Fibroblast of lung (primary cell): ENCODE measurements around the gene PIH1D1. TPM values are rescaled to one million over a fixed set of nuclear protein-coding genes. Genes with fewer than 3 reads are reported as not detected.

Source experiments
- DNase-seq, 2 donors: peaks; one replicate each; pipeline versions ENCODE4 v3.0.0 to v3.0.0-alpha.2; 2010; ENCODE audit warnings: low read depth in 2 of 2
- H2AFZ ChIP-seq: 2 replicates; pipeline ENCODE4 v1.5.1; 2012; ENCODE audit warnings: low read length, control low read depth, inconsistent platforms
- H3K27ac ChIP-seq: 2 replicates; pipeline ENCODE4 v1.5.1; 2011; ENCODE audit warnings: low read length, control low read depth; ENCODE audit not compliant: insufficient read depth
- H3K27me3 ChIP-seq: 2 replicates; pipeline ENCODE4 v1.5.1; 2011; ENCODE audit warnings: mild to moderate bottlenecking, low read length; ENCODE audit not compliant: control insufficient read depth, insufficient read depth
- H3K36me3 ChIP-seq: 2 replicates; pipeline ENCODE4 v1.5.1; 2011; ENCODE audit warnings: low read length; ENCODE audit not compliant: control insufficient read depth, insufficient read depth
- H3K4me1 ChIP-seq: 2 replicates; pipeline ENCODE4 v1.5.1; 2011; ENCODE audit warnings: low read length; ENCODE audit not compliant: control insufficient read depth, insufficient read depth; ENCODE audit errors: extremely low read depth
- H3K4me2 ChIP-seq: 2 replicates; pipeline ENCODE4 v1.5.1; 2011; ENCODE audit warnings: low read length, control low read depth; ENCODE audit not compliant: insufficient read depth; ENCODE audit errors: extremely low read depth
- H3K4me3 ChIP-seq, 4 experiments: fragments of 200-600 bp in 1 of 4; sonication (generic) in 1 of 4; replicated peaks in 1 of 4; 2 replicates each; pipeline ENCODE4 v1.5.1; 2011 to 2016; ENCODE audit warnings: low read length in 4 of 4, low read depth in 3 of 4, mild to moderate bottlenecking in 3 of 4, control low read depth in 2 of 4, inconsistent platforms in 1 of 4, mixed read lengths in 1 of 4; ENCODE audit not compliant: insufficient read depth in 1 of 4; ENCODE audit errors: control extremely low read depth in 1 of 4
- H3K79me2 ChIP-seq: 2 replicates; pipeline ENCODE4 v1.5.1; 2012; ENCODE audit warnings: mild to moderate bottlenecking, low read length, inconsistent platforms; ENCODE audit not compliant: control insufficient read depth, insufficient read depth
- H3K9ac ChIP-seq: 2 replicates; pipeline ENCODE4 v1.5.1; 2011; ENCODE audit warnings: mild to moderate bottlenecking, low read length, control low read depth; ENCODE audit not compliant: insufficient read depth
- H3K9me3 ChIP-seq: 2 replicates; pipeline ENCODE4 v1.5.1; 2012; ENCODE audit warnings: low read depth, low read length; ENCODE audit not compliant: control insufficient read depth, insufficient read depth
- H4K20me1 ChIP-seq: 2 replicates; pipeline ENCODE4 v1.5.1; 2011; ENCODE audit warnings: low read length; ENCODE audit not compliant: control insufficient read depth, insufficient read depth; ENCODE audit errors: extremely low read depth
- CTCF ChIP-seq, 2 donors: IDR thresholded peaks in 1 of 2; conservative IDR thresholded peaks in 1 of 2; 1 replicate in 1 of 2; 2 replicates in 1 of 2; pipeline ENCODE4 v1.5.1; 2011 to 2012; ENCODE audit warnings: low read length in 2 of 2, control low read depth in 1 of 2, inconsistent platforms in 1 of 2, low read depth in 1 of 2, mild to moderate bottlenecking in 1 of 2
- EZH2 ChIP-seq: IDR thresholded peaks from 2 replicates; pipeline ENCODE4 v1.5.1; 2012; ENCODE audit warnings: low read length, control low read depth, mild to moderate bottlenecking; ENCODE audit errors: missing control alignments
- polyA plus RNA-seq, 2 donors: library from polyadenylated mRNA; depleted of rRNA in 1 of 2; stranded (reverse) in 1 of 2; unstranded in 1 of 2; fragments of >200 nt; gene quantifications; 2 replicates each; pipeline ENCODE4 v1.2.1, GENCODE V29; 2011 to 2012; ENCODE audit warnings: missing spikeins in 1 of 2
- total RNA-seq: library from RNA; depleted of rRNA; stranded (reverse); fragments of >200 nt; gene quantifications from 2 replicates; pipeline ENCODE4 v1.2.1, GENCODE V29; 2014

Gene PIH1D1
- total and polyA plus RNA-seq, 2 donors (not counting 1 experiment from before 2014, with no cell fraction given) = 53.8 to 94.5 TPM

GRCh38 chr19:49472936-49473335 is 21.3 kb upstream of the PIH1D1 start:
- Histone ChIP-seq H3K27me3 (no peaks in the 10 kb centered on the region), H4K20me1 (no peaks in the 10 kb centered on the region), H3K9ac (no peak overlapping the region), H3K27ac (no peak overlapping the region), H3K79me2 (no peaks in the 10 kb centered on the region), H3K36me3 (no peaks in the 10 kb centered on the region), H3K4me1 (no peaks in the 10 kb centered on the region), H3K9me3 (no peaks in the 10 kb centered on the region), H3K4me3 (no peak overlapping the region), H2AFZ (peak overlapping the region; percentile 45), H3K4me2 (no peak overlapping the region)
- DNase-seq = no peak
- TF ChIP-seq CTCF (conservative IDR thresholded peaks at IDR 0.05 in 1 of 2, IDR thresholded peaks at IDR 0.05 in 1 of 2; ENCODE audit: low read depth in 1 of 2, low read length in 2 of 2) (no peak), EZH2 (no peak)

- Histone ChIP-seq H3K9ac (no peak overlapping the region), H3K27me3 (no peaks in the 10 kb centered on the region), H3K79me2 (no peaks in the 10 kb centered on the region), H2AFZ (no peak overlapping the region), H3K4me2 (no peak overlapping the region), H3K4me3 (no peak overlapping the region), H3K36me3 (no peaks in the 10 kb centered on the region), H3K4me1 (no peaks in the 10 kb centered on the region), H3K9me3 (no peaks in the 10 kb centered on the region), H4K20me1 (no peaks in the 10 kb centered on the region), H3K27ac (no peak overlapping the region)
- TF ChIP-seq EZH2 (no peak), CTCF (conservative IDR thresholded peaks at IDR 0.05 in 1 of 2, IDR thresholded peaks at IDR 0.05 in 1 of 2; ENCODE audit: low read depth in 1 of 2, low read length in 2 of 2) (no peak)
- DNase-seq = no peak
Observed at GRCh38 chr19:49470615-49470978, 19.0 kb upstream of the PIH1D1 start.

GRCh38 chr19:49469828-49470614 is 18.4 kb upstream of the PIH1D1 start:
- Histone ChIP-seq H3K4me2 (no peak overlapping the region), H2AFZ (no peak overlapping the region), H4K20me1 (no peaks in the 10 kb centered on the region), H3K9me3 (no peaks in the 10 kb centered on the region), H3K27ac (no peak overlapping the region), H3K9ac (no peak overlapping the region), H3K79me2 (no peaks in the 10 kb centered on the region), H3K4me3 (no peak overlapping the region), H3K27me3 (no peaks in the 10 kb centered on the region), H3K36me3 (no peaks in the 10 kb centered on the region), H3K4me1 (no peaks in the 10 kb centered on the region)
- TF ChIP-seq CTCF (conservative IDR thresholded peaks at IDR 0.05 in 1 of 2, IDR thresholded peaks at IDR 0.05 in 1 of 2; ENCODE audit: low read depth in 1 of 2, low read length in 2 of 2) (peak in 1 of 2 donors; percentile 5), EZH2 (no peak)
- no peak for DNase-seq
